ENCODE results near the gene ASCL2. TPM values are rescaled to one million over a fixed set of nuclear protein-coding genes. Genes with fewer than 3 reads are reported as not detected.

The ASCL2 gene
- total RNA-seq, 1 donor, result not detected

GRCh38 chr11:2224254-2224653, 46.1 kb downstream of the ASCL2 start:
- no peaks in the 10 kb centered on the region for H3K9me3 ChIP-seq (ENCODE audit: low read depth, low read length)
- H4K20me1 ChIP-seq (ENCODE audit: insufficient read depth, low read length), result no peaks in the 10 kb centered on the region
- DNase-seq (ENCODE audit: insufficient read length, low spot score, missing footprints), result no peak
- no peak overlapping the region for H2AFZ ChIP-seq (ENCODE audit: low read length)
- H3K27me3 ChIP-seq (ENCODE audit: insufficient read depth, low read length), result peaks cover 29% of the 10 kb centered on the region
- H3K27ac ChIP-seq (ENCODE audit: low read depth, low read length), result no peak overlapping the region
- H3K4me2 ChIP-seq (ENCODE audit: insufficient read depth, low read length), result no peak overlapping the region
- H3K4me1 ChIP-seq (ENCODE audit: insufficient read depth, low read length), result no peaks in the 10 kb centered on the region
- no peak for TF ChIP-seq CTCF (IDR thresholded peaks at IDR 0.05; ENCODE audit: extremely low read depth, low read depth, low read length)
- no peak overlapping the region for H3K4me3 ChIP-seq (ENCODE audit: insufficient read depth, low read length)
- H3K36me3 ChIP-seq (ENCODE audit: insufficient read depth, low read length), result no peaks in the 10 kb centered on the region
- H3K79me2 ChIP-seq (ENCODE audit: insufficient read depth, low read length), result no peaks in the 10 kb centered on the region

GRCh38 chr11:2223153-2223794, 47.1 kb downstream of the ASCL2 start:
- Histone ChIP-seq H2AFZ (ENCODE audit: low read length) (no peak overlapping the region), H3K36me3 (ENCODE audit: insufficient read depth, low read length) (no peaks in the 10 kb centered on the region), H3K27ac (ENCODE audit: low read depth, low read length) (no peak overlapping the region), H3K9me3 (ENCODE audit: low read depth, low read length) (no peaks in the 10 kb centered on the region), H3K4me1 (ENCODE audit: insufficient read depth, low read length) (no peaks in the 10 kb centered on the region), H3K27me3 (ENCODE audit: insufficient read depth, low read length) (peaks cover 33% of the 10 kb centered on the region), H3K4me3 (ENCODE audit: insufficient read depth, low read length) (no peak overlapping the region), H3K4me2 (ENCODE audit: insufficient read depth, low read length) (no peak overlapping the region), H4K20me1 (ENCODE audit: insufficient read depth, low read length) (no peaks in the 10 kb centered on the region), H3K79me2 (ENCODE audit: insufficient read depth, low read length) (no peaks in the 10 kb centered on the region)
- TF ChIP-seq CTCF (IDR thresholded peaks at IDR 0.05; ENCODE audit: extremely low read depth, low read depth, low read length), result no peak
- no peak for DNase-seq (ENCODE audit: insufficient read length, low spot score, missing footprints)

- TF ChIP-seq CTCF (IDR thresholded peaks at IDR 0.05; ENCODE audit: extremely low read depth, low read depth, low read length), result no peak
- Histone ChIP-seq H3K4me1 (ENCODE audit: insufficient read depth, low read length) (no peaks in the 10 kb centered on the region), H4K20me1 (ENCODE audit: insufficient read depth, low read length) (no peaks in the 10 kb centered on the region), H3K27me3 (ENCODE audit: insufficient read depth, low read length) (peaks cover 33% of the 10 kb centered on the region), H3K9me3 (ENCODE audit: low read depth, low read length) (no peaks in the 10 kb centered on the region), H3K79me2 (ENCODE audit: insufficient read depth, low read length) (no peaks in the 10 kb centered on the region), H3K4me3 (ENCODE audit: insufficient read depth, low read length) (no peak overlapping the region), H2AFZ (ENCODE audit: low read length) (no peak overlapping the region), H3K36me3 (ENCODE audit: insufficient read depth, low read length) (no peaks in the 10 kb centered on the region), H3K4me2 (ENCODE audit: insufficient read depth, low read length) (no peak overlapping the region), H3K27ac (ENCODE audit: low read depth, low read length) (no peak overlapping the region)
- DNase-seq (ENCODE audit: insufficient read length, low spot score, missing footprints), result no peak
Measured at GRCh38 chr11:2222451-2222850, 47.9 kb downstream of the ASCL2 start.

- Histone ChIP-seq H3K27me3 (ENCODE audit: insufficient read depth, low read length) (peaks cover 37% of the 10 kb centered on the region), H3K27ac (ENCODE audit: low read depth, low read length) (no peak overlapping the region)
Measured at GRCh38 chr11:2221591-2221990, 48.8 kb downstream of the ASCL2 start.

More at GRCh38 chr11:2221591-2221990, 48.8 kb downstream of the ASCL2 start:
- H3K9me3 ChIP-seq (ENCODE audit: low read depth, low read length), result no peaks in the 10 kb centered on the region
- TF ChIP-seq CTCF (IDR thresholded peaks at IDR 0.05; ENCODE audit: extremely low read depth, low read depth, low read length), result no peak
- H2AFZ ChIP-seq (ENCODE audit: low read length), result no peak overlapping the region
- H3K79me2 ChIP-seq (ENCODE audit: insufficient read depth, low read length), result no peaks in the 10 kb centered on the region
- no peaks in the 10 kb centered on the region for H3K4me1 ChIP-seq (ENCODE audit: insufficient read depth, low read length)
- no peak overlapping the region for H3K4me2 ChIP-seq (ENCODE audit: insufficient read depth, low read length)
- no peak for DNase-seq (ENCODE audit: insufficient read length, low spot score, missing footprints)
- H3K36me3 ChIP-seq (ENCODE audit: insufficient read depth, low read length), result no peaks in the 10 kb centered on the region
- no peaks in the 10 kb centered on the region for H4K20me1 ChIP-seq (ENCODE audit: insufficient read depth, low read length)
- no peak overlapping the region for H3K4me3 ChIP-seq (ENCODE audit: insufficient read depth, low read length)

All from osteoblast (primary cell).